Astrocyte (in vitro differentiated cells and primary cell): ENCODE results near the gene RIT1.

Experiments used
- EZH2 ChIP-seq: IDR thresholded peaks from 2 replicates; pipeline ENCODE4 v1.6.1; 2012; ENCODE audit warnings: mild to moderate bottlenecking, low read length, inconsistent platforms; ENCODE audit not compliant: insufficient read depth
- TF ChIP-seq, protein P1 (sequence below): IDR thresholded peaks from 2 replicates; pipeline ENCODE4 v1.5.1; 2011; ENCODE audit warnings: low read depth, mild to moderate bottlenecking, inconsistent platforms, low read length, moderate library complexity; ENCODE audit not compliant: insufficient read depth

DNA sequence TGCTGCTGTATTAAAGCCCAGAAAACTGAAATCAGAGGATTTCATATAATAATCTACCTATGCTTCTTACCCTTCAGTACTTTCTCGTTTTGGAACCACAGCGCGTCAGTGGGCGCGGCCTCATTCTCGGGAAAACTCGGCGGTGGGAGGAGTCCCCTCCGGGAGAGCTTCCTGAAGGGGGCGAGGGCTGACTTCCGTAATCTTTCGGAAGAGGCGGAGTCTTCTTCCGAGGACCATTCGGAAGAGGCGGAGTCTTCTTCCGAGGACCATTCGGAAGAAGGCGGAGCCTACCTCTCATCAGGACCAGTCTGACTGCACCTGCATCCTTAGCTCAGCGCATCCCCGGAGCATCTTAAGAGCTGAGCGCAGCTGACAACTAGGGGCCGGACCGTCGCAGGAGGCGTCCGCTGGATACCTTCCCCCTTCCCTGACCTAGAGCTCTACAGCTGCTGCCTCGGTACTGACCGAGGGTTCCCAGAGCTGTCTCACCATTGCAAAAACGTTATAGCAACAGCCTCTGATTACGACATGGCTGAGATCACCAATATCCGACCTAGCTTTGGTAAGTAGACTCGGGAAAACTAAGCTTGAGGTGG is 51.8 kb downstream of the RIT1 start, which contains the start of gene SYT11:
- no peak for TF ChIP-seq EZH2
- TF ChIP-seq, protein P1, sequence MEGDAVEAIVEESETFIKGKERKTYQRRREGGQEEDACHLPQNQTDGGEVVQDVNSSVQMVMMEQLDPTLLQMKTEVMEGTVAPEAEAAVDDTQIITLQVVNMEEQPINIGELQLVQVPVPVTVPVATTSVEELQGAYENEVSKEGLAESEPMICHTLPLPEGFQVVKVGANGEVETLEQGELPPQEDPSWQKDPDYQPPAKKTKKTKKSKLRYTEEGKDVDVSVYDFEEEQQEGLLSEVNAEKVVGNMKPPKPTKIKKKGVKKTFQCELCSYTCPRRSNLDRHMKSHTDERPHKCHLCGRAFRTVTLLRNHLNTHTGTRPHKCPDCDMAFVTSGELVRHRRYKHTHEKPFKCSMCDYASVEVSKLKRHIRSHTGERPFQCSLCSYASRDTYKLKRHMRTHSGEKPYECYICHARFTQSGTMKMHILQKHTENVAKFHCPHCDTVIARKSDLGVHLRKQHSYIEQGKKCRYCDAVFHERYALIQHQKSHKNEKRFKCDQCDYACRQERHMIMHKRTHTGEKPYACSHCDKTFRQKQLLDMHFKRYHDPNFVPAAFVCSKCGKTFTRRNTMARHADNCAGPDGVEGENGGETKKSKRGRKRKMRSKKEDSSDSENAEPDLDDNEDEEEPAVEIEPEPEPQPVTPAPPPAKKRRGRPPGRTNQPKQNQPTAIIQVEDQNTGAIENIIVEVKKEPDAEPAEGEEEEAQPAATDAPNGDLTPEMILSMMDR: no peak
